Endothelial cell of umbilical vein (primary cell): ENCODE results near the gene DYNC1LI1. TPM values are rescaled to one million over a fixed set of nuclear protein-coding genes. Genes with fewer than 3 reads are reported as not detected.

Source experiments
- BruUV-seq: library from RNA; stranded (reverse); fragments of 400-500 nt; replicated peaks from 2 replicates; lab custom pipeline; 2021; lab: Mats Ljungman, UMichigan
- CTCF ChIA-PET: fragments of 300-600, 350-600 bp; sonication (Branson Sonifier 250); formaldehyde crosslinking; loops from one replicate; lab custom pipeline; 2021; ENCODE audit warnings: antibody characterized with exemption, inconsistent platforms; lab: Charles Lee
- POLR2A ChIA-PET: fragments of 300-600, 350-600 bp; sonication (Branson Sonifier 250); formaldehyde crosslinking; loops from one replicate; lab custom pipeline; 2021; ENCODE audit warnings: antibody characterized with exemption, inconsistent platforms; lab: Charles Lee
- DNase-seq: peaks from one replicate; pipeline ENCODE4 v3.0.0-alpha.2; 2011; ENCODE audit warnings: low read depth, low spot score
- FAIRE-seq: peaks from 2 replicates; lab custom pipeline; 2011; peaks lifted over from hg19 to GRCh38; lab: Jason Lieb, UNC
- H2AFZ ChIP-seq: 2 replicates; pipeline ENCODE4 v1.6.0; 2012; ENCODE audit warnings: low read depth, low read length, control low read depth, inconsistent platforms
- H3K27ac ChIP-seq: 2 replicates; pipeline ENCODE4 v1.5.1; 2011; ENCODE audit warnings: low read depth, mild to moderate bottlenecking, control low read depth, low read length, moderate library complexity; ENCODE audit not compliant: insufficient read depth
- H3K27me3 ChIP-seq, 2 experiments: 2 replicates each; pipeline versions ENCODE4 v1.6.0 to v1.6.1; 2011; ENCODE audit warnings: low read length in 2 of 2, mixed read lengths in 1 of 2; ENCODE audit not compliant: control insufficient read depth in 2 of 2, insufficient read depth in 2 of 2
- H3K36me3 ChIP-seq, 2 experiments: 2 replicates in 1 of 2; 3 replicates in 1 of 2; pipeline ENCODE4 v1.5.1; 2011; ENCODE audit warnings: low read length in 2 of 2, mild to moderate bottlenecking in 1 of 2, moderate library complexity in 1 of 2; ENCODE audit not compliant: control insufficient read depth in 2 of 2, insufficient read depth in 2 of 2; ENCODE audit errors: extremely low read depth in 1 of 2
- H3K4me1 ChIP-seq: 3 replicates; pipeline ENCODE4 v1.5.1; 2011; ENCODE audit warnings: mild to moderate bottlenecking, low read length; ENCODE audit not compliant: control insufficient read depth, insufficient read depth; ENCODE audit errors: extremely low read depth
- H3K4me2 ChIP-seq: 2 replicates; pipeline ENCODE4 v1.6.1; 2011; ENCODE audit warnings: low read length, control low read depth, mixed read lengths; ENCODE audit not compliant: insufficient read depth
- H3K4me3 ChIP-seq, 3 experiments: fragments of 200-600 bp in 1 of 3; sonication (generic), shearing (Covaris generic) in 1 of 3; replicated peaks in 1 of 3; 2 replicates each; pipeline ENCODE4 v1.5.1; 2011 to 2016; ENCODE audit warnings: control low read depth in 3 of 3, low read length in 3 of 3, mild to moderate bottlenecking in 2 of 3, inconsistent platforms in 1 of 3, low read depth in 1 of 3, moderate library complexity in 1 of 3; ENCODE audit not compliant: insufficient read depth in 1 of 3
- H3K79me2 ChIP-seq: 2 replicates; pipeline ENCODE4 v1.6.0; 2012; ENCODE audit warnings: low read length, inconsistent platforms; ENCODE audit not compliant: control insufficient read depth, insufficient read depth
- H3K9ac ChIP-seq: replicated peaks from 2 replicates; pipeline ENCODE3; 2011; ENCODE audit warnings: low read length, control low read depth; ENCODE audit not compliant: insufficient read depth; ENCODE audit errors: extremely low read depth
- H3K9me1 ChIP-seq: replicated peaks from 3 replicates; pipeline ENCODE4 v1.6.0; 2011; ENCODE audit warnings: mild to moderate bottlenecking, low read length; ENCODE audit not compliant: control insufficient read depth, insufficient read depth; ENCODE audit errors: extremely low read depth
- H3K9me3 ChIP-seq: replicated peaks from 2 replicates; pipeline ENCODE4 v1.5.1; 2012; ENCODE audit warnings: low read length, inconsistent platforms; ENCODE audit not compliant: control insufficient read depth, insufficient read depth
- H4K20me1 ChIP-seq: replicated peaks from 2 replicates; pipeline ENCODE3; 2011; ENCODE audit warnings: mild to moderate bottlenecking, low read length; ENCODE audit not compliant: control insufficient read depth, insufficient read depth; ENCODE audit errors: extremely low read depth
- CTCF ChIP-seq, 2 donors: IDR thresholded peaks; 1 replicate in 1 of 2; 2 replicates in 1 of 2; pipeline ENCODE4 v1.5.1; 2011; ENCODE audit warnings: low read length in 2 of 2, mild to moderate bottlenecking in 2 of 2, moderate library complexity in 2 of 2, control low read depth in 1 of 2, inconsistent platforms in 1 of 2, low read depth in 1 of 2; ENCODE audit not compliant: insufficient read depth in 1 of 2; ENCODE audit errors: extremely low read depth in 1 of 2
- EZH2 ChIP-seq: IDR thresholded peaks from 2 replicates; pipeline ENCODE4 v1.6.1; 2012; ENCODE audit warnings: borderline replicate concordance, low read depth, mild to moderate bottlenecking, moderate library complexity, low read length, inconsistent platforms; ENCODE audit not compliant: severe bottlenecking
- FOS ChIP-seq: IDR thresholded peaks from 2 replicates; pipeline ENCODE4 v1.6.1; 2011; ENCODE audit warnings: mild to moderate bottlenecking, low read length, moderate library complexity, borderline replicate concordance; ENCODE audit not compliant: insufficient read depth
- GATA2 ChIP-seq: IDR thresholded peaks from 2 replicates; pipeline ENCODE4 v1.7.0; 2011; ENCODE audit warnings: low read depth, mild to moderate bottlenecking, moderate library complexity, mixed read lengths, low read length; ENCODE audit not compliant: insufficient read length, insufficient read depth
- JUN ChIP-seq: IDR thresholded peaks from 2 replicates; pipeline ENCODE4 v1.6.1; 2011; ENCODE audit warnings: borderline replicate concordance, low read depth; ENCODE audit not compliant: insufficient read length, insufficient read depth
- MYC ChIP-seq: IDR thresholded peaks from one replicate; pipeline ENCODE4 v1.6.1; 2011; ENCODE audit warnings: mild to moderate bottlenecking, low read depth, low read length
- POLR2A ChIP-seq: IDR thresholded peaks from 2 replicates; pipeline ENCODE4 v1.6.1; 2012; ENCODE audit warnings: low read depth, mild to moderate bottlenecking, control low read depth, low read length
- POLR2AphosphoS5 ChIP-seq: IDR thresholded peaks from 2 replicates; pipeline ENCODE4 v1.6.1; 2012; ENCODE audit warnings: low read depth, mild to moderate bottlenecking, control low read depth, low read length, moderate library complexity; ENCODE audit not compliant: insufficient read depth
- dilution Hi-C: fragments of 300-500 bp; cut with MboI; formaldehyde crosslinking; loops from one replicate; pipeline ENCODE4 v1.15.0; 2019; ENCODE audit warnings: low sequenced_read_pairs; ENCODE audit not compliant: extremely low pct_ligation_motif_present
- intact Hi-C: fragments of 100-400 bp; cut with micrococcal nuclease; formaldehyde crosslinking; loops from one replicate; pipeline ENCODE4 v1.10.0; 2022
- polyA plus RNA-seq, 4 experiments: library from polyadenylated mRNA; depleted of rRNA in 3 of 4; stranded (reverse) in 3 of 4; unstranded in 1 of 4; fragments of >200 nt; gene quantifications; 2 replicates each; pipeline versions ENCODE4 v1.2.1 to v1.2.3, GENCODE V29; 2011 to 2012; ENCODE audit warnings: missing spikeins in 1 of 4
- total RNA-seq: library from RNA; stranded (reverse); gene quantifications from 2 replicates; pipeline ENCODE4 v1.2.3, GENCODE V29; 2021
- TF ChIP-seq, protein P1 (sequence below): IDR thresholded peaks from 2 replicates; pipeline ENCODE4 v1.6.1; 2011; ENCODE audit not compliant: insufficient read depth, insufficient read length

DYNC1LI1 gene
- total and polyA plus RNA-seq, 2 donors (not counting 3 experiments of a cell fraction or from before 2014, with no cell fraction given) = 14.9 to 47.6 TPM

GRCh38 chr3:32483772-32484171 is 86.9 kb downstream of the DYNC1LI1 start:
- Histone ChIP-seq H2AFZ (no peak overlapping the region), H3K4me3 (no peak overlapping the region), H3K27ac (no peak overlapping the region), H3K4me2 (no peak overlapping the region), H3K36me3 (peaks cover 3% of the 10 kb centered on the region in 2 experiments), H4K20me1 (no peaks in the 10 kb centered on the region), H3K9me3 (no peaks in the 10 kb centered on the region), H3K4me1 (peaks cover 4% of the 10 kb centered on the region), H3K27me3 (no peaks in the 10 kb centered on the region), H3K9me1 (no peaks in the 10 kb centered on the region), H3K9ac (no peak overlapping the region), H3K79me2 (no peaks in the 10 kb centered on the region)
- no TSS peak for BruUV-seq
- POLR2A ChIA-PET = no interaction called here
- no peak for DNase-seq
- FAIRE-seq = no peak
- dilution Hi-C loops = no loop called here
- TF ChIP-seq JUN (no peak), CTCF (IDR thresholded peaks at IDR 0.05; ENCODE audit: extremely low read depth in 1 of 2, insufficient read depth in 1 of 2, low read depth in 1 of 2, low read length in 2 of 2) (no peak), GATA2 (no peak), MYC (no peak), EZH2 (no peak), FOS (no peak), POLR2A (no peak), POLR2AphosphoS5 (no peak)
- TF ChIP-seq, protein P1, sequence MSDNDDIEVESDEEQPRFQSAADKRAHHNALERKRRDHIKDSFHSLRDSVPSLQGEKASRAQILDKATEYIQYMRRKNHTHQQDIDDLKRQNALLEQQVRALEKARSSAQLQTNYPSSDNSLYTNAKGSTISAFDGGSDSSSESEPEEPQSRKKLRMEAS = no peak
- CTCF ChIA-PET = interaction anchor here (0.8 to 1.2 kb wide), 3 partner anchors 9 to 107 kb away, joined by 3 to 5 read pairs (median 4); no protein-coding TSS in a partner anchor
- intact Hi-C loops = no loop called here
